GM20000 (cell line): Measurements from ENCODE around the gene OAS3.

Source experiments
- DNase-seq: peaks from one replicate; pipeline ENCODE4 v3.0.0; 2012; ENCODE audit warnings: low spot score
- TF ChIP-seq, protein P1 (sequence below): IDR thresholded peaks from 2 replicates; pipeline ENCODE4 v1.5.1; 2012; ENCODE audit warnings: mild to moderate bottlenecking, control low read depth; ENCODE audit errors: extremely low read depth, missing control alignments

Gene OAS3

DNA sequence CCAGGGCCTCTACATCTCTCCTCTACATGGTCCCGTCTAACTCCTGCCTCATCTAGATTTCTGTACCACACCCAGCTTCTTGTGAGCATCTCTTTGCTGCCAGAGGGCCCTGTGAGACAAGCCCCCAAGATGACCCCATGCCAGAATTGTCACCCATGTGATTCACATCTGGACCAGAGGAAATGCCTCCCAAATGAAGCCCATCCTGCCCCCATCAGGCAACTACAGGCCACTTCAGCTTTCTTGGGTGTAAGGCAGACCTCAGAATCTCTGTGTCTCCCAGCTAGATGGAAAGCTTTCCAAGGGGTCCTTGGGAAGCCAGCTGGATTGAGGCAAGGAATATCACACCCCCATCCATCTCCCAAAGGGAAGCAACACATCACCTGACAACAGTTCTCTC is 9.3 kb upstream of the OAS3 start:
- DNase-seq: no peak
- TF ChIP-seq, protein P1, sequence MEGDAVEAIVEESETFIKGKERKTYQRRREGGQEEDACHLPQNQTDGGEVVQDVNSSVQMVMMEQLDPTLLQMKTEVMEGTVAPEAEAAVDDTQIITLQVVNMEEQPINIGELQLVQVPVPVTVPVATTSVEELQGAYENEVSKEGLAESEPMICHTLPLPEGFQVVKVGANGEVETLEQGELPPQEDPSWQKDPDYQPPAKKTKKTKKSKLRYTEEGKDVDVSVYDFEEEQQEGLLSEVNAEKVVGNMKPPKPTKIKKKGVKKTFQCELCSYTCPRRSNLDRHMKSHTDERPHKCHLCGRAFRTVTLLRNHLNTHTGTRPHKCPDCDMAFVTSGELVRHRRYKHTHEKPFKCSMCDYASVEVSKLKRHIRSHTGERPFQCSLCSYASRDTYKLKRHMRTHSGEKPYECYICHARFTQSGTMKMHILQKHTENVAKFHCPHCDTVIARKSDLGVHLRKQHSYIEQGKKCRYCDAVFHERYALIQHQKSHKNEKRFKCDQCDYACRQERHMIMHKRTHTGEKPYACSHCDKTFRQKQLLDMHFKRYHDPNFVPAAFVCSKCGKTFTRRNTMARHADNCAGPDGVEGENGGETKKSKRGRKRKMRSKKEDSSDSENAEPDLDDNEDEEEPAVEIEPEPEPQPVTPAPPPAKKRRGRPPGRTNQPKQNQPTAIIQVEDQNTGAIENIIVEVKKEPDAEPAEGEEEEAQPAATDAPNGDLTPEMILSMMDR: no peak

DNA sequence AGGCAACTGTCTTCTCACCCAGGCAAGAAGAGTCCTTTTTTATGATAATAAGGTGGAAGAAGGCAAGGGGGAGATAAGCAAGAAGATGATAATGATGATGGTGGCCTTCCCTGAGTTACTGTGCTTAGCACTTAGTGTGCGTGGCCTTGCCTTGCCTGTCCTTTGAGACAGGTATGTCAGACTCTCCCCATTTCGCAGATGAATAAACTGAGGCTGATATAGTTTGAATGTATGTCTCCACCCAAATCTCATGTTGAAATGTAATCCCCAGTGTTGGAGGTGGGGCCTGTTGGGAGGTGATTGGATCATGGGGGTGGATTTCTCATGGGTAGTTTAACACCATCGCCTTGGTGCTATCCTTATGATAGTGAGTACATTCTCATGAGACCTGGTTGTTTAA is 8.6 kb upstream of the OAS3 start:
- TF ChIP-seq, protein P1: no peak

GRCh38 chr12:112930350-112930749 is 7.9 kb upstream of the OAS3 start:
- no peak for DNase-seq
- TF ChIP-seq, protein P1: no peak

More for the DNA sequence above, 8.6 kb upstream of the OAS3 start:
- DNase-seq: no peak

DNA sequence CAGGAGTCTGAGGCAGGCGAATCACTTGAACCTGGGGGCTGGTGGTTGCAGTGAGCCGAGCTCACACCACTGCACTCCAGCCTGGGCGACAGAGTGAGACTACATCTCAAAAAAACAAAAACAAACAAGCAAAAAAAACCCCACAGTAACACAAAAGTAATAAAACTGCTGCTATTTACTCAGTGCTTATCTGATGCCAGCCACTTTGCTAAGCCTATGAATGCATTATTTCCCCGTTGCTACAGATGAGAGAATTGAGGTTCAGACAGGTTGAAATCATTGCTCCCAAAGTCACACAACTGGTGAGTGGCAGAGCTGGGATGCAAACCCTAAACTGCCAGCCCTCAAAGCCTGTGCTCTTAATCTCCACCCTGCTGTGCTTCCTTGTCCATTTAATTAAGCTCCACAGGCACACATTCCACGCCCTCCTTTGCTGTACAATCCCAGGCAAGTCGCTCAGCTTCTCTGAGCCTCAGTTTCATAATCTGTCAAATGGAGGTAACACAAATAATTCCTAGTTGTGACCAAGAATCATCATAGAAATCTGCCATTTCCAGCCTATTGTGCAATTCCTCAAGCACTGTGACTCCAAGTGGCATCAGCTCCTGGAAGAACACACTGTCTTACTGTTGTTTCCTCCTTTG is 5.7 kb upstream of the OAS3 start:
- no peak for DNase-seq
- TF ChIP-seq, protein P1: no peak

- no peak for DNase-seq
- TF ChIP-seq, protein P1: no peak
Measured at GRCh38 chr12:112933129-112933505, 5.2 kb upstream of the OAS3 start.

- no peak for DNase-seq
- TF ChIP-seq, protein P1: no peak
Measured at GRCh38 chr12:112936264-112936663, 2.0 kb upstream of the OAS3 start.

DNA sequence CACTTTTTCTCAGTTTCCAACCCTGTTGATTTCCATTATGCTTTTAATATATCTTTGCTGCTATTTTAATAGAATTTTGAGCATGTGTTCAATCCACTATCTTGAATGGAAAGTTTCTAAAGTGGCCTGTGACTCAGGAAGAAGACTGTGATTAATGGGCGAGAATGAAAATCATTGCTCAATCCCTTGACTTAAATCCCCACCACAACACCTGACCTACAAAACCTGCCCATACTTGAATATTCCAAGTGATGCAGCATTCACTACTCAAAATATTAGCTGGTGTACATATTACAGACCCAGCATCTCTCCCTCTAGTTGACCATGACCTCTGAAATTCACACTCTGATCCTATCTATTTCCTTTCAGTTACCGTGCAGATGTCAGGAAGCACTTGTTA is 1.3 kb upstream of the OAS3 start:
- no peak for DNase-seq

More for the DNA sequence above, 1.3 kb upstream of the OAS3 start:
- TF ChIP-seq, protein P1: no peak
